ENCODE measurements around the gene MIB2.

MIB2 gene

GRCh38 chr1:1616045-1616790 lies 918 bp downstream of the MIB2 start:
- DNase-seq: no peak

DNA sequence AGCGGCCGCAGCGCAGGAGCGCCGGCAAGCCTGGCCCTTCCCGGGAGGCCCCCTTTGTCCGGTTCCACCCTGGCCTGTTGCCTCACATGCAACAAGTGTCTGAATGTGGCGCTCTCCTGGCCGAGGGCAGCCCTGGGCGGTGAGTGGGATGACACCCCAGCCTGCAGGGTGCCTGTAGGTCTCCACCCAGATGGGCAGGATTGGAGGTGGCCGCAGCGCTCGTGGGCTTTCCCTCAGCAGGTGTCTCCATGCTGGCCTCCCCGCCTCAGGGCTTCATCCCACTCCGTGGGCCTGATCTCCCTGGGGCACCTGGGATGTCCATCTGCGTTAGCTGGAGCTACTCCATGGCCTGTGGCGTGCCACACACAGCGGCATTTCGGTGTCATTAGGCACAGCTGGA lies 1.5 kb downstream of the MIB2 start:
- DNase-seq: no peak

DNA sequence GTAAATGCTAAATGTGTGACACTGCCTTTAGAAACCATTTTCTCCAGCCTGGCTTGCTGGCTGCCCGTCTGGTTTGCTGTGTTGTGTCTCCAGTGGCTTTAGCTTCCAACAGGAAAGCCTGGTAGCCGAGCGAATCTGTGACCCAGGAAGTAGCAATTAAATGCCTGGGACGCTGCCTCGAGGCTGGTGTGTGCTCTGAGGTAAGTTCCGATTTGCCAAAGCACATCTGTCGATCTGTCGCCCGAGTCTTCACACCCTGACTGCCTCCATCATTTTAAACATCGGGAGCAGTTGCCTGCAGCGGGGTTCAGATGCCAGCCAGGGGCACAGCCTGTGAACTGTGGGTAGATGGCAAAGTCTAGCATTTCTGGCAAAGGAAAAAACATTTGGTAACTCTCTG lies 2.2 kb downstream of the MIB2 start:
- no peak for DNase-seq

DNA sequence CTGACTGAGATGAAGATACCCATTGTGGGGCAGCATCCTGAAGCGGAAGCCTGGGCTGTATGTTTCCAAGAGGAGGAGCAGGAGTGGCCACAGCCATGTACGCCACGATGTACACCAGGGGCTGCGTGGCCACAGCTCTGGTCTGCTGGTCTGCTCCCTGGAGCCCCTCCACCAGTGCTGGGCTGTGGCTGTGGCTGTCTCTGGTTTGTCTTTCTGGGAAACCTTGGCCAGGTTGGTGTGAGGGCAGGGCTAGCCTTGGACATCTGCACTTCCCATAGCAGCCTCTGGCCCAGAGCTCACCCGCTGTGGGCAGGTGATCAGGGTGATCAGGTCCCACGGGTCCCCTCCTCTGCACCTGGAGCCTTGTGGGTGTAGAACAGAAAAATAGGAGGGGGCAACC lies 2.6 kb downstream of the MIB2 start:
- no peak for DNase-seq

DNA sequence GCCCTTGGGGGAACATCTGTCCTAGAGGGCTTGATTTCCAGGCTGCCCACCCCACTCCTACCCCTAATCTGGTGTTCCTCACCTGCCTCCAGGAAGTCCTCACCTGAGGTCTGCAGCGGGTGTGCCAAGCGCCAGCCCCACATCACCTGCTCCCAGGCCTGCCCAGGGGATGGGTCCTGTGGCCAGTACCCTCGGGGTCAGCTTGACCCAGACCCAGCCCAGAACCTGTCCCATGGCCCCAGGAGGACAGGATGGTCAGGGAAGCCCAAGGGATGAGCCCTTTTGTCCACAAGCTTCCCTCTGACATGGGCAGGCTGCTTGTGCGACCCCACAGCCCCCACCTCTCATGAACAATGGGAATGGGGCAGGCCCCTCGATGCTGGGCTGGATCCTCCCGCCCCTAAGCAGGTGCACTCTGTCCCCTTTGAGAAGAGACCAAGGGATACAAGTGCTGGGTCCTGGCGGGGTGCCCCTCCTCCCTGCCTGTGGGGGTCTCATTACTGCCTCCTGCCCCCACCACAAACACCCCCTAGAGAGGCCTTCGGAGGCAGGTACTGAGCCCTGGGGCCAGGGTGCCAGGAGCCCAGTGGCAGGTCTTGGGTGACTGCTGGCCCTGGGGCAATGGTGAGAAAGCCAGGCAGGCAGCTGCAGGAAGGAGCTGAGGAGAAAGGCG lies 3.2 kb downstream of the MIB2 start:
- no peak for DNase-seq

GRCh38 chr1:1619917-1620361 lies 4.6 kb downstream of the MIB2 start:
- DNase-seq: no peak

DNA sequence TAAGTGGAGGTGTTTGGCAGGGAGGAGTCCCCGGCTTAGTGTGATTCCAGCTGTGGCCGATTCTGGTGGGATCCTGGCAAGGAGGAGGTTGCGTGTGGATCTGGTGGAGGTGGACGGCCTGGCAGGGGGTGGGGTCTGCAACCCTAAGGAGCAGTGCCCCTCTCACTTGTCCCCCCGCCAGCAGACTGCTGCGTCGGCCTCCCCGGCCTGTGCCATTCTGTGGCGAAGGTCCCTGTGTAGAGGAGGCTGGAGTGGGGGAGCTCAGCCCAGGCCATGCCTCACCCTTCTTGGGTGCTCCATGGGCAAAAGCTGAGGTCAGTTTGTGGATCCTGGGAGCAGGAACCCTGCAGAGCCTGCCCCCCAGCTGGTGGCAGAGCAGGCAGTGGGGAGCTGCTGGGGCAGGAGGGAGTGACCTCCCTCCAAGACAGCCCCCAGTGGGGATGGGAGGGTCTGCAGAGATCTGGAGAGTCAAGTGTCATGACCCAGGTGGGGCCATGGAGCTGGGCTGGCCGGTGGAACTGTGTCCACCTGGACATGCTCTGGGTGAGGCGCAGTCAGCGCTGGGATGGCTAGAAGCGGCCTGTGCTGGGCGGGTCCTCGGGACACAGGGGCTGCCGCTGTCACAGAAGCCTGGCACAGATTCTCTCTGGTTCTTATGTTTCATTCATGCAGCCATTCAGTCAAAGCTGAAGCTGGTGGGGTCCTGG lies 5.3 kb downstream of the MIB2 start:
- no peak for DNase-seq

GRCh38 chr1:1621173-1622009 lies 6.1 kb downstream of the MIB2 start:
- DNase-seq: no peak

DNA sequence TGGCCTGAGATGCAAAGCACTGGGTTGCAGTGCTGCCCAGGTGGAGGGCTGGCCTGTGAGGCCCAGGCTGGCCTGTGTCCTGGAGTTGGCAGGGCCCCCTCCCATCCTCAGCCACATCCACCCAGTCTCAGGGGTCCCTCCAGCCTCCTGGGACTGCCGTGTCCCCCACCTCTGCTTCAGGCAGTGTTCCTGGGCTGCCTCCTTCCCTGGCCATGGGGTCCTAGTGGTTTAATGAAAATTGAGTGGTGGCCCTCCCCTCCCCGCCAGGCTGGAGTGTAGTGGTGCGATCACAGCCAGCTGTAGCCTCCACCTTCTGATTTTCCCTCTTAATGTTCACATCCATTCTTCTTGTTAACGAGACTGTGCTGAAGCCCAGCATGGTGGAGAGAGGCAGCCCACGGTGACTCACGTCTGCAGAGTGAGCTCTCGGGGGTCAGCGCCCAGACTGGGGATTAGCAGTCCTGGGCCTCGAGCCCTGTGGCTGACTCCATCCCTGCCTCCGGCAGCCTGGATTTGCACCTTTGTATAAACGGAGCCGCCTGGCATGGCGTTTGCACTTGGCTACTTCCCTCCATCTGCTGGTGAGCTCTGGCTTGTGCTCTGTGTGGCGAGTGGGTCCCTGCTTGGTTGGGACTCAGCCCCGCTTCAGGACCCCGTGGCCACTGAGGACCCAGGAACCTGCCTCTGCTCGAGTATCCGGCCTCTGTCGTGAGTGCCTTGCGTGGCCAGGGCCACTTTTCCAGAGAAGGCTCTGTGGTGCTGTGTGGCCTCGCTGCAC lies 6.9 kb downstream of the MIB2 start:
- no peak for DNase-seq

DNA sequence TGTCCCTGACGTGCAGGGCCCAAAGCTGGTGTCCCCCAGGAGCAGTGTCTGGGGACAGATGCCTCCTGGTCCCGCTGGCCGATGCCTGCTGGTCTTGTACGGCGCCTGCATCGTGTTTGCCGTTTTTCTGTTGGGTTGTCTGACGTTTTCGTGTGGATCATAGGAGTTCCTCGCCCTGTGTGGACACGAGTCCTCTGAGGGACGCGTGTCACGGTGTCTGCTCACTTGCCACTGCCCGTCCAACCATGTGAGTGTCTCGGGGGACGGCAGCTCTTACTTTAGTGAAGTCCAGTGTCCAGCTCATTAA lies 7.4 kb downstream of the MIB2 start:
- no peak for DNase-seq

GRCh38 chr1:1623181-1623630 lies 7.9 kb downstream of the MIB2 start:
- DNase-seq: no peak

- no peak for DNase-seq
Measured at GRCh38 chr1:1623631-1624442, 8.5 kb downstream of the MIB2 start.

- no peak for DNase-seq
Measured at GRCh38 chr1:1624443-1625403, 9.4 kb downstream of the MIB2 start.

- no peak for DNase-seq
Measured at GRCh38 chr1:1625404-1625775, 10.1 kb downstream of the MIB2 start.

- no peak for DNase-seq
Measured at GRCh38 chr1:1625824-1626206, 10.5 kb downstream of the MIB2 start.

GRCh38 chr1:1626207-1627141 lies 11.2 kb downstream of the MIB2 start:
- no peak for DNase-seq

DNA sequence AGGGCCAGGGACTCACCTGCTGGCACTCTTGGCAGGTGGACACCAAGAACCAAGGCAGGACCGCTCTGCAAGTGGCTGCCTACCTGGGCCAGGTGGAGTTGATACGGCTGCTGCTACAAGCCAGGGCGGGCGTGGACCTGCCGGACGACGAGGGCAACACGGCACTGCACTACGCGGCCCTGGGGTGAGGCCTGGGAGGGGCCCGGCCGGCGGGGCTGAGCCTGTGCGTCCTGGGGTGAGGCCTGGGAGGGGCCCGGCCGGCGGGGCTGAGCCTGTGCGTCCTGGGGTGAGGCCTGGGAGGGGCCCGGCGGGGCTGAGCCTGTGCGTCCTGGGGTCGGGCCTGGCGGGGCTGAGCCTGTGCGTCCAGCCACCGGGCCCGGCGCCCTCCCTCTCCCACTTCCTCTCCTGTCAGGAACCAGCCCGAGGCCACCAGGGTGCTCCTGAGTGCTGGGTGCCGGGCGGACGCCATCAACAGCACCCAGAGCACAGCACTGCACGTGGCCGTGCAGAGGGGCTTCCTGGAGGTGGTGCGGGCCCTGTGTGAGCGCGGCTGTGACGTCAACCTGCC lies 12.0 kb downstream of the MIB2 start:
- DNase-seq: no peak

- no peak for DNase-seq
Measured at GRCh38 chr1:1627829-1628753, 12.8 kb downstream of the MIB2 start.

Measured in stimulated activated naive CD4-positive, alpha-beta T cell treated with Interleukin-2 at 50 U/mL for 16 hours (primary cell).